GM18907 (cell line): Measurements from ENCODE around the gene SESN1.

Source experiments
- ATAC-seq: cut with Tn5 transposase; IDR thresholded peaks from one replicate; pipeline ENCODE4 v1.9.1; 2021; ENCODE audit warnings: mild to moderate bottlenecking, moderate library complexity; ENCODE audit not compliant: unreplicated experiment

Gene SESN1

DNA sequence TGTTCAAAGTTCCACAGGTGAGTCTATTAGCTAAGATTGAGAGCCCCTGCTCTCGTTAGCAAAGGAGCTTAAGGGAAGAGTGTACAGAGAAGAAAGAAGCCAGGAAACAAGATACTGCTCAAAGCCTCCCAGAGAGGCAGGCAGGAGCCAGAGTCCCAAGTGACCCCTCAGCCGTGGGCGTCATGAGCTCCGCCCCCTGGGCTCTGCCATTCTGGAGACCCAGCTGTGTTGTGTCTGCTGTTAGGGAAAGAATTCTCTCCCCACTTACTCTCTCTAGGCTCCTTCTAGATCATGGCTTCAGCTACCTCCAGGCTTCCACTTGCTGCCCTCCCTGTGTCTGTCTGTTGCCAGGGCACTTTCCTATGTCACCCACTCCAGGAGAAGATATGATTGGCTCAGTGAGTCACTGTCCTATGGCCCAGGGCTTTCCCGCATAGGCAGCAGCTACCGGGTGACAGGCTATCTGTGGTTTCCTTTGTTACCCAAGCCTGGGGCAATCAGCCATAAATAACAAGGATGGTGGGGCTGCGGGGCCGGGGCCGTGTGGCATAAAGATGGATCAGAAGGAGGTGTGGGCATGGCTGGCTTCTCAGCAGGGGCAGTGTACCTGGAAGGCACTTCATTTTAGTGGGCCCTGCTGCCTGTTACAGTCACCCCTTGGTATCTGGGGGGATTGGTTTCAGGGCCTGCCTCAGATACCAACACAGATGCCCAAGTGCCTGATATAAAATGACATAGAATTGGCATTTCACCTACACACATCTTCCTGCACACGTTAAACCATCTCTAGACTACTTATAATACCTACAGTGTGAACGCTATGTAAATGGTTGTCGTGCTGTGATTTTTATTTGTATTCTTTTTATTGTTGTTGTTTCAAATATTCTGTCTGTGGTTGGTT lies 127.5 kb downstream of the SESN1 start:
- no peak for ATAC-seq

DNA sequence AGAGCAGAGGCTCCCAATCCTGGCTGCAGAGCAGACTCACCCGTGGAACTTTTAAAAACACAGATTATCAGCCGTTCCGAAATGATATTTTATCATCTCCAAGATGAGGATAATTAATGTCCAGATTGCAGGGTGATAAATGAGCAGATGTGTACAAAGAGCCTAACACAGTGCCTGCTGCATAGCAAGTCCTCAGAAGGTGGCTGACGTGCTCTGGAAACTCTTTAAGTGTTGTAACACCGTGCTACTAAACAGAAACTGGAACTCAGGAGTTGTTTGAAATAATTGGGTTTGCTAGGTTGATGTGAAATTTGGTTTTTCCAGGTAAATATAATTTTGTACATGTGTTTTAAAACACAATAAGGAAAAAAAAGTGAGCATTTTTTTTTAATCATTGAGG lies 128.4 kb downstream of the SESN1 start:
- no peak for ATAC-seq

DNA sequence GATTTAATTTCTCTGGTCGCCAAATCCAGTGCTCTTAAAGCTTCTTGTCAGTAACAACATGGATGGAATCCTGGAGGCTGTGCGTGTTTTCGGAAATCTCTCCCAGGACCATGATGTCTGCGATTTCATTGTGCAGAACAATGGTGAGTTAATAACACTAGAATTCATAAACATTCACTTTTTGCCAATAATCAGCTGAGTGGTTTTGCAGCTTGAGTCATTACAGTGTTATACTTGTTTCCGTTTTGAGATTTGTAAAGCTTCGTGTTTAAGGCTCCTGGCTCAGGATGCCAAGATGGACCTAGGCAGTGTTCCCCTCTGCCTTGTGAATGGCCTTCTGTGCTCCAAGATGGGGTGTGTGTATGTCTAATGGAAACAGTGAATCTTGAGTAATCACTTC lies 132.7 kb downstream of the SESN1 start:
- no peak for ATAC-seq

DNA sequence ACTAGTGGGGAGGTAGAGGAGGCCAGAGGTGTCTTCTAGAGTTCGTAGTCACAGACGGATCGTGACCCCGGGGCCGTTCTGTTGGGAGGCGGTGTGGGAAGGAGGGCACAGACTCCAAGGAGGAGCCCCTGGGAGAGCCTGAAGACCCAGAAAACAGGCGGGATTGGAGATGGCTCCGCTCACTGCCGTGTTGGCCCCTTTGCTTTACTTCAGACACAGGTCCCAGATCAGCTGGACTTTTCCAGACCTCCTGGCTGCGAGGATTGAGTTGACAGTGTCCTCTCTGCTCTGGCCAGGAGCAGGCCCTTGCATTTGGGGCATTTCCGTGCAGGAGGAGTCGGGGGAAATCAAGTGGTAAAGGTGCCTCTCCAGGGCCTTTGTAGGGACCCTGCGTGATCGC lies 133.6 kb downstream of the SESN1 start:
- no peak for ATAC-seq

DNA sequence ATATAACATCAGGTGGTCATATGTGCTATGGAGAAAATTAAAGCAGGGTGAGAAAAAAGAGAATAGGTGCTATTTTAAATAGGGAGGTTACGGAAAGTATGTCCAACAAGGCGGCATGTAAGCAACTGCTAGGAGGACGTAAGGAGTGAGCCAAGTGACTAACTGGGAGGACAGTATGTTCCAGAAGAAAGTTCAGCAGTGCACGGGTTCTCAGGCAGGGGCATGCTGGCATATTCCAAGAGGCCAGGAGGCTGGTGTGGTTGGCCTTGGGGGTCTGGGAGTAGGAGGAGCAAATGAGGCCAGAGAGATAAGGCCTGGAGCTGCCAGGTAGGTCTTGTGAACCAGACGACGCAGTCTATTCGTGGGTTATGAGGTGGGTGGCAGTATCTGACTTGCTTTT lies 134.0 kb downstream of the SESN1 start:
- no peak for ATAC-seq

DNA sequence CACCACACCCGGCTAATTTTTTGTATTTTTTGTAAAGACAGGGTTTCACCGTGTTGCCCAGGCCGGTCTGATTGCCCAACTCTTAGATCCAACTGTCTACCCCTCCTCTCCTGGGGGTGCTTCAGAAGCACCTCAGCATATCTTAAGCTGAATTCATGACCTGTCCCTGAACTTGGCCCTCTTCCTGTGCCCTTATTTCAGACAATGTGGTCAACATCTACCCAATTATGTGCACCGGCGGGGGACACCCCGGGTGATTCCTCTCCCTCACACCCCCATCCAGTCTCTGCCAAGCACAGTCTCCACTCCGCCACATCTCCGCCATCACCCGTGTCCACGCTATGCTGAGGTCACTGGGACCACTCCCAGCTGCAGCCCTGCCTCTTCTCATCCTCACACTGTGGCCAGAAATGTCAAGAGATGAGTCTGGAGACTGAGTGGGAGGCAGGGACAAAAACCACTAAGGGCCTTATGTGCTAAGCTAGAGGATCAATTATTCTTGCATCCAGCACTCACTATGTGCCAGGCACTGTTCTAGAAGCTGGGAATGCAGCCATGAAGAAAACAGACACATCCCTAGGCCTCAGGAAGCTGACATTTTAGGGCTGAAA lies 134.6 kb downstream of the SESN1 start:
- ATAC-seq: no peak

DNA sequence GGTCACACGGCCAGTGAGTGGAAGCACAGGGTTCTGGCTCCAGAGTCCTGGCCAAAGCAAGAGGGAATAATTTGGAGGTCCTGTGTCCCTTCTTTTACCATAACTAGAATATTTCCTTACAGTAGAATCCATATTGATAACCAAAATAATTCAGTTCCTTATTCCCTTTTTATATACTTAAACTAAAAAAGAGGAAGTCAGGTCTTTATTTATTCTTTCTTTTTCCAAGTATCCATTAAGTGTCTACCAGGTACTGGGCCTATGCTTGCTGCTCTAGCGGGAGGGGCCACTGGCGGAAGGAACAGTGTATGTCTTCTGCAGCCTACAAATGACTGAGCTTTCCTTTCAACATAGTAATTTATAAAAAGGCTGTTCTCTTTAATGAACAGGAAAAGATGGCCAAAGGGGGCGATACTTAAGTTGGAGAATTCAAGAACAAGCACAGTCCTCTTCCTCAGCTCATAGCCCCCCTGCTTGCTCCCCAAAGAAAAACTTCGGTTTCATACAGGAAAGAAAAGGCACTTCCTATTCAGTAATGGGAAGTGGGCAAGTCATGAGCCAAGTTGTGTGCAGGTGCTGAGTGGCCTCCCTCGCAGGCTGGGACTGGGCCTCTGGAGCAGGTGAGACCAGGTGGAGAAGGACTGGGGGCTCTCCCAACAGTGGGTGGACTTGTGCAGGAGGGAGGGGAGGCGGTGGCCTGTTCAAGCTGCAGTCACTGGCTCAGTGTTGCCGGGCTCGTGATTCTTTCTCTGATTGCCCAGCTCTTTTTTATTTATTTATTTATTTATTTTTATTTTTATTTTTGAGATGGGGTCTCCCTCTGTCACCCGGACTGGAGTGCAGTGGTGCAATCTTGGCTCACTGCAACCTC lies 135.5 kb downstream of the SESN1 start:
- ATAC-seq: no peak

DNA sequence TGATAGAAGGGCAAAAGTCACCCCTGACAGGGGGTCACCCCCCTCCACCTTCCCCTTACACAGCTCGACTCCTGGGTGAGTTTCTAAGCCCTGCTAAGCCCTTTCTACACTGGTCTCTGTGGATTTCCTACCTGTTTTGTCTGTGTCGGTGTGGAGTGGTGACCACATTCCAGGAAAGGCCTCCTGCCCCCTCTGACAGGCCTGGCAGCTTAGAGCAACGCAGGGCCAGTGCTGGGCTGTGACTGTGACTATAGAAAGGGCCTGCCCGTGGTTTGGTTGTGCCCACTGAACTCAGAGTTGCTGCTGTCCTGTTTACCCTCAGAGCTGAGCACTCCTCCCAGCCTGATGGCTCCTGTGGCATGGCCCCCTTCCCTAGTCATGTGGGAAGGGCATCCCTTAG lies 137.4 kb downstream of the SESN1 start:
- ATAC-seq: no peak

DNA sequence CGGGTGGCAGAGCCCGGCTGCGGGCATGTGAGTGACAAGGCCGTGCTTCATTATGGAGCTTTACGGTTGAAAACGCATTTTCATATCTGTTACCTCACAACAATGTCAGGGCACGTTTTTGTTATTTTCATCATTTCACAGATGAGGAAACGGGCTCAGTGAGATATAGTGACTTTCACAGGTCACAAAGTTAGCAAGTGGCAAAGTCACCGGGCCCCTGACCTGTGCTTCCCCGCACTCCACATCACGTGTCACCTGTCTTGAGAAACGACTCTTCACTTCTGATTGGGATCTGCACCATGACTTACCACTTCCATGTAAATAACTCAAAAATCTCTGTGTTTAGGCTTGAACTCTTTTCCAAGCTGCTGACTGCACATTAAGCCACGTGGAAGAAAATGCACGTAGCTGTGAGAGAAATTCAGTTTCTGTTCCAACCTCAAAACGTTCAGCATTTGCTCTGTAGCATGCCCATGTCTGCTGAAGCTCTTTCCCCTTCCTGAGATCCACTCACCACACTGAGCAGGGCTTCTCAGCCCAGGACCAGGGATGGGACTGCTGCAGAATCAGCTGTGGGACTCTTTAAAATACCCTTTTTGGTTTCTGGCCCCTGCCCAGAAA lies 139.2 kb downstream of the SESN1 start:
- ATAC-seq: no peak

DNA sequence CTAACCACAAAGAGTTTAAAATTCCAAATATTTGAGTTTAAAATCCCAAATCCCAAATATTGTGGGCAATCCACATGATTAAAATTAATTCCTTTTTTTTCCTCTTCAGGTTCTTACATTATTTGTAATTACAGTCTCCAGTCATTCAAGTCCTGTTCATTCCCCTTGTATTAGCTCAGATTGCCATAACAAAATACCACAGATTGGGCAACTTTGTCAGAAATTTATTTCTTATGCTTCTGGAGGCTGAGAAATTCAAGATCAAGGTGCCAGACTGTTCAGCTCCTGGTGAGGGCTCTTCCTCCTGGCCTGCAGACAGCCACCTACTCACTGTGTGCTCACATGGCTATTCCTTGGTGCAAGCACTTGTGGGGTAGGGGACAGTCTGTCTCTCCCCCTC lies 141.0 kb downstream of the SESN1 start:
- ATAC-seq: no peak

DNA sequence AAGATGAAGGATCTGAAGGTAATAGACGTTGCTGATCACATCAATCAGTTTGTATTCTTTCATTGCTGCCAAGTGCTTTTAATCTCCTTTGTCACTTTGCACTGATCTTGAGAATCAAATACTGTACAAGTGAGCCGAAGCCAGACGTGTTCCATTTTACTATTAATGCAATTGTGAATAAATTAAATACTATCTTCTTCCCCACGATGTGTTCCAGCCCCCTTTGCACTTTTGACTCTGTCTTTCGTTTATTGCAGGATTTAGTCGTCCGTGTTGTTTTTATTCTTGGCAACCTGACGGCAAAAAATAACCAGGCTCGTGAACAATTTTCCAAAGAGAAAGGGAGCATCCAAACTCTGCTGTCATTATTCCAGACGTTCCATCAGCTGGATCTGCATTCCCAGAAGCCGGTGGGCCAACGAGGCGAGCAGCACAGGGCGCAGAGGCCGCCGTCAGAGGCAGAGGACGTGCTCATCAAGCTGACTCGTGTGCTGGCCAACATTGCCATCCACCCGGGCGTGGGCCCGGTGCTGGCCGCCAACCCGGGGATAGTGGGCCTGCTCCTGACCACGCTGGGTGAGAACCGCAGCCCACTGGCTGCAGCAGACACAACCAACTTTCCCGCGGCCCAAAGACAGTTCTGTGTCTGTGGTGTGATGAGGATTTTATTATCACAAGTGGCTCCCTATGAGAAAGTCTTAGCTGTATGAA lies 141.7 kb downstream of the SESN1 start:
- no peak for ATAC-seq

DNA sequence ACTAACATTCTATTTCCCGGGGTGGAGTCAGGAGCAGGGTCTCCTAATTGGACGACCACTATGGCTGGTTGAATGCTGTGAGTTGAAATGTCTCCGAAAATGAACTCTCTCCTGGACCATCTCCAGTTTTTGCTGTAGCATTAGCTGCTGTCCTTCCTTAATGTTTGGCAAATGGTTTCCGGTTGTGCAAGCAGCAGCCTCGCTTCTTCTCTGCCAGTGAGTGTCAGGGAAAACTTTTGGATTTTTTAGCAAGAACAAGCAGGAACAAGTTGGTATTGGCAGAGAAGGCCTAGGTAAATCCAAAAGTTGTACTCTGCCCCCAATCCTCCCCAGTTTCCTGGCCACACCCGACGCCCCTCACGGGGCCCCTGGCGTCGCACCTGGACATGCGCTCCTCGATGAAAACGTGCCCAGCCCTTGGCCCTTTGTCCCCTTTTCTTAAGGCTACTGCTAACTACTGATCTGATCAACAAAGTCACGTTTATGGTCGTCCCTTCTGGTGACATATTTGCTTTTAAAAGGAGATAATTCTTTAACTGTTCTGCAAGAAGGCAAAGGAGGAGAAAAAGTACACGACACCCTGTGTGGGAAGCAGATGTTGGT lies 143.2 kb downstream of the SESN1 start:
- ATAC-seq: no peak

DNA sequence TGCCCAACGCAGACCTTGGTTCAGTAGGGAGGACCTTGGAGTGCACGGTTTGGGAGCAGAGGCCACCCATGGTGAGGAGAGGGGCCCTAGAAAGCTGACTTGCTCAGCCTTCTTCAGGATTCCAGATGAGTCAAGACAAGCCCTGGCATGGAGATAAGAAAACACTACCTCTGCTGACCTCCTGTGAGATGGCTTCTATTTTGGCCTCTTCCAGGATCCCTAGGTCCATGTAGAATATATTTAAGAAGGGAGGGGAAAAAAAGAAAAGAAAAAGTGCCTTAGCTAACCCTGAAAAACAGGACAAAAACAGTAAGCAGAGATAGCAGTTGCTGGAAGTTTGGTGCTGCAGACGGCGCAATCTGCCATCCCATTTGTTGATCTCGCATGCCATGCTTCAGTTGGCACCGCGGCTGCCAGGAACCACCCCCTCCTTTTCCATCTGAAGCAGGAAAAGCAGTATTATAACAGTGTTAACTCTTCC lies 146.4 kb downstream of the SESN1 start:
- no peak for ATAC-seq

DNA sequence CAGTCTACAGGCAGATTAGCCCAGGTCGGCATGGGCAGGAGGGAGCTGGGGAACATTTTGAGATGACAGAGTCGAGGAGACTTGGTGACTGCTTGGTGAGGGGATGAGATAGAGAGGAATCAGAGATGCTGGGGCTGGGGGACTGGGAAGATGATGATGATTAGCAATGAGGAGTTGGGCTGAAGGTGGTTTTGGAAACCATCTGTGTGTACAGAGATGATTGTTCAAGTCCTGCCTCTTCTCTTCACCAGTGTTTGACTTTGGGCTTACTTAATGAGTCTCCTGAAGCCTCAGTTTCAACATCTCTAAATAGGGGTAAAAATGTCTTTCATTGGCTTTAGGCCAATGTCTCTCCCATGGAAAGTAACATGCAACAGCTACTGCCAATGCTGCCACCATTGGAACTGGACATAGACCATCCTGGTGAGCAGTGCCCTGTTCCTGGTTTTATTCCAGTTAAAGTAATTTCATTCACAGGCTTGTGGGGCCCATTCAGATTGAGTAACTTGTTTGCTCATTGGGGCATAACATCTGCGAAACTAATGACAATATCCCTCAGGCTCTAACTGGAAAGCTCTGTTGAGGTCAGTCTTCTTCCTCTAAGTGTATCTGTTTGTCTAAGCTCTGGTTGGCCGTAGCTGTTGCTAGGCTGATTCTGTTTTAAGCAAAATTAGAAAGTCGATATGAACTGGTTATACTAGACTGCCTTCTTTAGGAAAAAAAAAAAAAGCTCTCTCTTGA lies 147.4 kb downstream of the SESN1 start:
- no peak for ATAC-seq

DNA sequence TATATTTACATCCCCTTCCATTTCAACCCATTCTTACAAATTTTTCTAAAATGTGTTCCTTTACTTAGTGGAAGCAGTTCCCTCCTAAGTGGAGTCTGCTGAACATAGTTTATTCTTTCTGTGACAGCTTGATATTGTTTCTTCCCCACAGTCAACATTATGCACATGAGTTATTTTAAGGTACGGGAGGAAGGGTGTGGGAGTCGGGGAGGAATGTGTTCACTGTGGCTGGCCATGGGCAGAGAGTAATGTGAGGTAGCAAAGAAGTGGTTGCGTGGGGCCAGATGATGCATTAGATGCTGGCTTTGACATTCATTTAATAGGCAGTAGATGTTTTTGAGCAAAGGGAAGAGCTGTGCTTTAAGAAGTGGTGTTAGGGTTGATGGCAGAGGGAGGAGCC lies 148.0 kb downstream of the SESN1 start:
- ATAC-seq: no peak

DNA sequence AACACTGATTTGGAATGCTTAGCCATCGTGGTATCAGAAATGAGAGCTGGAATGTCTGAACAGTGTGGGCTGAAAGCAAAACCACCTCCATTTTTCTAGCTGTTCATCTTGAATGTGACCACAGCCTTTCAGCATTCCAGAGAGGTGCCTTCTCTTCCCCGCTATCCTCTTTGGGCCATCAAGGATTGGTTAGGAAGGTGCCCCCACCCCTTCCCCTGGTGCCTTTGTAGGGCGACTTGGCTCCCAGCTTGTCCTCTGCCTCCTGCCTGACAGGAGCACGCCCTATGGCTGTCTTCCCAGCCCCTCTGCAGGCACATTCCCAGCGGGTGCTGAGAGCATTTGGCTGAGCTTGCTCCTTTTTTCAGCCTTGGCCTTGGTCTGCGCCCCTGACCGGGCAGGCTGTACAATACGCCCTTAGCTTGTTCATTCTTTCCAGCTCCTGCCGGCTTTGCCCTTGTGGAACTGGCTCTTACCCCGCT lies 148.9 kb downstream of the SESN1 start:
- ATAC-seq: no peak

DNA sequence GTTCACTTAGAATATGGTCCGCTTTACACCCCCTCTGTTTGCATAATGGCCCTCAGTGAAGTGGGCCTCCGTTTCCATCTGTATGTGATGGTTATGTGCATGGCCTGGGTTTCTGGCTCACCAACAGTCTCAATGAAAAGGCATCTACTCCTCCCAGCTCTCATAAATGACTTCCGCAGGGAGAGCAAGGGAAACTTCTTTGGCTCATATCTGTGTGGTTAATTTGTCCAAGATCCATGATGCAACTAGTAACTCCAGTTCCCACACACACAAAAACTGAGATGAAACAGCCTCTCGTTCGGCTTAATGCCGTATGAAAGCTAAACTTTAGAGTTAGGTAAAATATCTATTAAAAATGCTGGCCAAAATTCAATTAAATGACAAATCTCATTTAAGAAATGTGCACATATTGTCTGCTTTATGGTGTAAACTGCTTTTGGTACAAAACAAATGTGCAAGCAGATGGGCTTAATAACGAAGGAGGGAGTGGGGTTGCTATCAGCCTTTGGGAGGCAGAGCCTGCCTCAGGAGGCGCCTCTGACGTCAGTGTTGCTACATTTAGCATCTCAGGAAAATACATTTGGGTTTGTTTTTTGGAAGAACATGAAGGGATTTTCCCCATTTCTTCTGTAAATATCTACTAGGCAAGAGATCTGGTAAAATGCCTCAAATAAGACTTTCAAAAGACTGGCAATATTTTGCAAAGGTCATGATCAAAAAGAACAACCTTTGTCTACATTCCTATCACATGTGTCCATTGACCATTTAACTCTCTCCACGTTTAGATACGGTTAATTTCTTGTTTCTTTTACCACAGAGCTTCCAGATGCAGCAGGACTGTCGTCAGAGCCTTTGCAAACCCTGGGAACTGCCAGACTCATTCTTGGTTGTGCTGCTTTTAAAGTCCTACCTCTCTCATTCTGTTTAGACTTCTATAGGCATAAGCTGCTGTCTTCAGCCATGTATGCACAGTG lies 149.7 kb downstream of the SESN1 start:
- no peak for ATAC-seq

DNA sequence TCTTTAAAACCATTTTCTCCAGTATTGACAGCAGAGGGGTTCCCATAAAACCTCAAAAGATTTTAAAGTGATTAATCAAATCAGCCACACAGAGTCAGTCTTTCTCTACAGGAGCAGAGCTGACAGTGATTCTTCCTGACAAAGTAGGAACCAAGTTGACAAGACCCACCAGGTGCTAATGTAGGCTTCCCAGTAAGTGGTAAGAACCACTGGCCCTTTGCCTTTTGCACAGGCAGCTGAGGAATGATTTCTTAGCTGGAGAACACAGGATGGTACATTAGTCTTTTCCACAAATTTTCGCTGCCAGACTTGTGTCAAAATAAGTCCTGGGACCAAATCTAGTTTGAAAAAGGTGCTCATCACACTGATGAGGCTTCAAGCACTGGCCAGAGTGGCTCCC lies 150.6 kb downstream of the SESN1 start:
- no peak for ATAC-seq
